IMR-90 (cell line): ENCODE measurements around the gene MPZL1. TPM values are rescaled to one million over a fixed set of nuclear protein-coding genes. Genes with fewer than 3 reads are reported as not detected.
"Not testable (repeated sequence)": the region's sequence is repeated elsewhere in the genome, so short reads cannot be mapped to it uniquely, and the experiment has no call there.

Experiments
- ATAC-seq: fragments of 200-7000 bp; cut with Tn5 transposase; 2 replicates; pipeline ENCODE4 v1.9.1; 2020; ENCODE audit warnings: low read depth, mild to moderate bottlenecking, moderate library complexity
- BruUV-seq: library from RNA; stranded (reverse); fragments of 400-500 nt; replicated peaks from 2 replicates; lab custom pipeline; 2021; lab: Mats Ljungman, UMichigan
- CTCF ChIA-PET: fragments of 300-600 bp; formaldehyde crosslinking; extraction: SDS; loops from one replicate; lab custom pipeline; 2021; ENCODE audit warnings: antibody characterized with exemption; lab: Yijun Ruan, JAX
- POLR2A ChIA-PET: fragments of 300-600 bp; sonication (Branson Sonifier 250); formaldehyde crosslinking; loops from one replicate; lab custom pipeline; 2022; ENCODE audit warnings: antibody characterized with exemption; ENCODE audit not compliant: unreplicated experiment; lab: Charles Lee
- DNase-seq: peaks from one replicate; pipeline ENCODE4 v3.0.0; 2013
- H2AFZ ChIP-seq: replicated peaks from 2 replicates; pipeline ENCODE3; 2013; ENCODE audit warnings: low read length, mild to moderate bottlenecking; ENCODE audit not compliant: poor library complexity
- H2AK5ac ChIP-seq: 2 replicates; pipeline ENCODE4 v1.6.1; 2013; ENCODE audit warnings: low read depth, low read length, inconsistent platforms
- H2AK9ac ChIP-seq: replicated peaks from 2 replicates; pipeline ENCODE3; 2013; ENCODE audit warnings: mild to moderate bottlenecking, low read depth, low read length, moderate library complexity; ENCODE audit not compliant: poor library complexity
- H2BK120ac ChIP-seq: 2 replicates; pipeline ENCODE4 v1.6.1; 2013; ENCODE audit warnings: low read depth, low read length, inconsistent platforms
- H2BK15ac ChIP-seq: 3 replicates; pipeline ENCODE4 v1.6.1; 2013; ENCODE audit warnings: low read depth, low read length, inconsistent platforms
- H2BK20ac ChIP-seq: 2 replicates; pipeline ENCODE4 v1.6.1; 2013; ENCODE audit warnings: low read depth, mild to moderate bottlenecking, inconsistent platforms, low read length, moderate library complexity
- H2BK5ac ChIP-seq: 2 replicates; pipeline ENCODE4 v1.6.1; 2013; ENCODE audit warnings: mild to moderate bottlenecking, low read depth, low read length, inconsistent platforms; ENCODE audit not compliant: poor library complexity, severe bottlenecking
- H3K14ac ChIP-seq: replicated peaks from 2 replicates; pipeline ENCODE4 v1.6.1; 2013; ENCODE audit warnings: low read depth, low read length, inconsistent platforms
- H3K18ac ChIP-seq: 2 replicates; pipeline ENCODE4 v1.6.1; 2013; ENCODE audit warnings: low read depth, low read length, control low read depth
- H3K23ac ChIP-seq: 2 replicates; pipeline ENCODE4 v1.6.1; 2013; ENCODE audit warnings: low read depth, low read length, inconsistent platforms
- H3K27ac ChIP-seq: 2 replicates; pipeline ENCODE4 v1.5.1; 2013; ENCODE audit warnings: mild to moderate bottlenecking, control low read depth, low read length; ENCODE audit not compliant: insufficient read depth
- H3K27me3 ChIP-seq: 2 replicates; pipeline ENCODE4 v1.6.1; 2013; ENCODE audit warnings: low read length; ENCODE audit not compliant: control insufficient read depth, insufficient read depth
- H3K36me3 ChIP-seq: 2 replicates; pipeline ENCODE4 v1.6.1; 2013; ENCODE audit warnings: low read length, mixed read lengths; ENCODE audit not compliant: control insufficient read depth, insufficient read depth
- H3K4ac ChIP-seq: 2 replicates; pipeline ENCODE4 v1.6.1; 2013; ENCODE audit warnings: low read depth, low read length, inconsistent platforms
- H3K4me1 ChIP-seq: 2 replicates; pipeline ENCODE4 v1.6.1; 2013; ENCODE audit warnings: low read length, mixed read lengths; ENCODE audit not compliant: control insufficient read depth, insufficient read depth
- H3K4me2 ChIP-seq: 2 replicates; pipeline ENCODE4 v1.6.1; 2013; ENCODE audit warnings: low read depth, mild to moderate bottlenecking, control low read depth, low read length, moderate library complexity
- H3K4me3 ChIP-seq: 2 replicates; pipeline ENCODE4 v1.5.1; 2013; ENCODE audit warnings: low read depth, mild to moderate bottlenecking, control low read depth, low read length, moderate library complexity; ENCODE audit not compliant: insufficient read depth
- H3K56ac ChIP-seq: 2 replicates; pipeline ENCODE4 v1.6.1; 2013; ENCODE audit warnings: low read length, inconsistent platforms; ENCODE audit not compliant: insufficient read depth; ENCODE audit errors: extremely low read depth
- H3K79me1 ChIP-seq, 2 experiments: 2 replicates each; pipeline ENCODE4 v1.6.1; 2013; ENCODE audit warnings: low read length in 2 of 2, inconsistent platforms in 1 of 2, low read depth in 1 of 2
- H3K9ac ChIP-seq: 2 replicates; pipeline ENCODE4 v1.6.1; 2013; ENCODE audit warnings: low read depth, low read length, control low read depth
- H3K9me1 ChIP-seq: 2 replicates; pipeline ENCODE4 v1.6.1; 2013; ENCODE audit warnings: low read length, inconsistent platforms; ENCODE audit not compliant: insufficient read depth
- H3K9me3 ChIP-seq: 2 replicates; pipeline ENCODE4 v1.6.1; 2013; ENCODE audit warnings: low read length; ENCODE audit not compliant: control insufficient read depth, insufficient read depth
- H4K20me1 ChIP-seq: 2 replicates; pipeline ENCODE4 v1.6.1; 2013; ENCODE audit warnings: low read length, inconsistent platforms; ENCODE audit not compliant: insufficient read depth
- H4K5ac ChIP-seq: 2 replicates; pipeline ENCODE4 v1.6.1; 2013; ENCODE audit warnings: mild to moderate bottlenecking, low read depth, low read length, control low read depth
- H4K8ac ChIP-seq, 2 experiments: 2 replicates each; pipeline ENCODE4 v1.6.1; 2013; ENCODE audit warnings: low read depth in 2 of 2, low read length in 2 of 2, control low read depth in 1 of 2, inconsistent platforms in 1 of 2
- H4K91ac ChIP-seq: 2 replicates; pipeline ENCODE4 v1.6.1; 2013; ENCODE audit warnings: low read depth, low read length, inconsistent platforms; ENCODE audit not compliant: insufficient read depth
- WGBS, 2 experiments: methylation state at CpG; one replicate each; pipeline versions ENCODE4 v1.1.5 to v1.1.7; 2013; ENCODE audit warnings: missing lambda C conversion rate in 2 of 2; ENCODE audit not compliant: insufficient read length in 1 of 2; ENCODE audit errors: extremely low coverage in 2 of 2; 5-methylcytosine and 5-hydroxymethylcytosine counted together
- dilution Hi-C: fragments of 300-500 bp; cut with HindIII; formaldehyde crosslinking; loops from one replicate; pipeline ENCODE4 v1.14.3; 2018; ENCODE audit warnings: low sequenced_read_pairs; ENCODE audit not compliant: unreplicated experiment
- in situ Hi-C: fragments of 300-500 bp; cut with MboI; formaldehyde crosslinking; loops from 3 replicates; pipeline ENCODE4 v1.14.3; 2019; ENCODE audit warnings: low sequenced_read_pairs, inconsistent platforms, mixed read lengths
- intact Hi-C: fragments of 100-400 bp; cut with micrococcal nuclease; formaldehyde crosslinking; loops from 2 replicates; pipeline ENCODE4 v1.10.0; 2022
- polyA plus RNA-seq, 3 experiments: library from polyadenylated mRNA; depleted of rRNA; stranded (reverse); fragments of >200 nt; gene quantifications; 2 replicates each; pipeline ENCODE4 v1.2.3, GENCODE V29; 2012; ENCODE audit warnings: low replicate concordance in 1 of 3
- total RNA-seq: library from RNA; depleted of rRNA; stranded (reverse); fragments of >200 nt; gene quantifications from 2 replicates; pipeline ENCODE4 v1.2.3, GENCODE V29; 2012

The MPZL1 gene
- total and polyA plus RNA-seq, 2 of the 4 experiments (the other 2 are of a cell fraction): 55.3 to 87.3 TPM

- H2BK15ac ChIP-seq, H3K36me3 ChIP-seq, H3K27me3 ChIP-seq, POLR2A ChIA-PET, ATAC-seq, H2AFZ ChIP-seq, in situ Hi-C loops, H3K18ac ChIP-seq, H2AK5ac ChIP-seq, BruUV-seq, H3K56ac ChIP-seq, H3K4ac ChIP-seq, H2BK20ac ChIP-seq, H3K9me1 ChIP-seq, intact Hi-C loops, H3K14ac ChIP-seq, H3K4me1 ChIP-seq, H3K9me3 ChIP-seq, H3K4me2 ChIP-seq, H3K79me1 ChIP-seq, H3K27ac ChIP-seq, H3K9ac ChIP-seq, H4K91ac ChIP-seq, H2AK9ac ChIP-seq, H2BK120ac ChIP-seq, H2BK5ac ChIP-seq, H4K20me1 ChIP-seq, H4K5ac ChIP-seq, DNase-seq, H4K8ac ChIP-seq, H3K23ac ChIP-seq, dilution Hi-C loops, H3K4me3 ChIP-seq: not testable (repeated sequence)
- 82% methylated on average over 3 of the region's 5 CpGs; no CpG with 5 or more reads in 1 of the 2 experiments for WGBS, 2 experiments
- CTCF ChIA-PET: interaction anchor here (0.6 kb wide), 2 partner anchors 28 to 84 kb away, joined by 3 to 5 read pairs; partner anchors contain the start of gene ADCY10
Observed at GRCh38 chr1:167830668-167831067, 108.9 kb downstream of the MPZL1 start.
